HEK293 (cell line): ENCODE data around the gene COMMD10.
A peak's percentile ranks its signal among the peaks of the same experiment; 100 is the strongest.

Source experiments
- CTCF ChIA-PET: fragments of 350-600 bp; formaldehyde crosslinking; extraction: SDS; loops from one replicate; lab custom pipeline; 2021; ENCODE audit warnings: antibody characterized with exemption; lab: Yijun Ruan, JAX
- POLR2A ChIA-PET: fragments of 300-600 bp; formaldehyde crosslinking; extraction: SDS; loops from one replicate; lab custom pipeline; 2020; ENCODE audit warnings: antibody characterized with exemption, inconsistent platforms; lab: Yijun Ruan, JAX
- H3K27ac ChIP-seq: fragments of 200-500 bp; sonication (Bioruptor generic); 2 replicates; pipeline ENCODE4 v1.5.1; 2014; ENCODE audit warnings: low read depth, low read length, control low read depth, inconsistent platforms; ENCODE audit errors: extremely low read depth
- H3K36me3 ChIP-seq, 2 experiments: fragments of 200-500 bp in 1 of 2; sonication (Bioruptor generic) in 1 of 2; 1 replicate in 1 of 2; 2 replicates in 1 of 2; pipeline ENCODE4 v1.5.1; 2014 to 2017; ENCODE audit warnings: inconsistent platforms in 2 of 2, low read length in 2 of 2; ENCODE audit not compliant: control insufficient read depth in 2 of 2, insufficient read depth in 1 of 2
- H3K4me1 ChIP-seq: fragments of 200-500 bp; sonication (Bioruptor generic); 2 replicates; pipeline ENCODE4 v1.5.1; 2014; ENCODE audit warnings: mild to moderate bottlenecking, low read length, inconsistent platforms; ENCODE audit not compliant: control insufficient read depth, insufficient read depth
- H3K4me3 ChIP-seq: 2 replicates; pipeline ENCODE4 v1.5.1; 2011; ENCODE audit warnings: low read depth, mild to moderate bottlenecking, control low read depth, low read length, moderate library complexity
- H3K9me3 ChIP-seq: fragments of 200-500 bp; sonication (Bioruptor generic); 2 replicates; pipeline ENCODE4 v1.5.1; 2014; ENCODE audit warnings: low read depth, low read length, inconsistent platforms; ENCODE audit not compliant: control insufficient read depth, insufficient read depth
- EGR2 ChIP-seq: fragments of 450-650 bp; formaldehyde crosslinking; IDR thresholded peaks from 2 replicates; pipeline ENCODE4 v1.5.1; 2016; ENCODE audit warnings: low read depth, missing biosample characterization, missing genetic modification characterization
- GLIS2 ChIP-seq: fragments of 450-650 bp; formaldehyde crosslinking; IDR thresholded peaks from 2 replicates; pipeline ENCODE4 v1.5.1; 2016; ENCODE audit warnings: missing biosample characterization, missing genetic modification characterization
- TSHZ1 ChIP-seq: fragments of 450-650 bp; formaldehyde crosslinking; IDR thresholded peaks from 2 replicates; pipeline ENCODE4 v1.5.1; 2016; ENCODE audit warnings: missing biosample characterization, missing genetic modification characterization, borderline replicate concordance
- YY1 ChIP-seq: fragments of 450-650 bp; formaldehyde crosslinking; IDR thresholded peaks from 2 replicates; pipeline ENCODE4 v1.5.1; 2018; ENCODE audit warnings: missing biosample characterization, missing genetic modification characterization
- ZBTB11 ChIP-seq: fragments of 450-650 bp; formaldehyde crosslinking; conservative IDR thresholded peaks from 2 replicates; pipeline ENCODE4 v1.5.1; 2016; ENCODE audit warnings: low read depth, missing biosample characterization, missing genetic modification characterization
- ZBTB20 ChIP-seq: fragments of 450-650 bp; formaldehyde crosslinking; IDR thresholded peaks from 2 replicates; pipeline ENCODE4 v1.5.1; 2016; ENCODE audit warnings: missing biosample characterization, missing genetic modification characterization
- ZBTB21 ChIP-seq: fragments of 450-650 bp; formaldehyde crosslinking; IDR thresholded peaks from 2 replicates; pipeline ENCODE4 v1.5.1; 2017; ENCODE audit warnings: missing biosample characterization, missing genetic modification characterization
- ZBTB44 ChIP-seq: fragments of 450-650 bp; IDR thresholded peaks from 2 replicates; pipeline ENCODE4 v1.5.1; 2018; ENCODE audit warnings: missing biosample characterization, mild to moderate bottlenecking, missing genetic modification characterization
- ZFHX2 ChIP-seq: fragments of 450-650 bp; formaldehyde crosslinking; conservative IDR thresholded peaks from 2 replicates; pipeline ENCODE4 v1.5.1; 2016; ENCODE audit warnings: missing biosample characterization, missing genetic modification characterization
- ZNF10 ChIP-seq: fragments of 450-650 bp; formaldehyde crosslinking; IDR thresholded peaks from 2 replicates; pipeline ENCODE4 v1.5.1; 2017; ENCODE audit warnings: missing biosample characterization, missing genetic modification characterization
- ZNF157 ChIP-seq: fragments of 450-650 bp; formaldehyde crosslinking; IDR thresholded peaks from 2 replicates; pipeline ENCODE4 v1.5.1; 2016; ENCODE audit warnings: missing biosample characterization, missing genetic modification characterization
- ZNF16 ChIP-seq: fragments of 450-650 bp; formaldehyde crosslinking; IDR thresholded peaks from 2 replicates; pipeline ENCODE4 v1.5.1; 2016; ENCODE audit warnings: low read depth, missing biosample characterization, missing genetic modification characterization
- ZNF311 ChIP-seq: fragments of 450-650 bp; formaldehyde crosslinking; IDR thresholded peaks from 2 replicates; pipeline ENCODE4 v1.5.1; 2017; ENCODE audit warnings: missing biosample characterization, missing genetic modification characterization, borderline replicate concordance
- ZNF433 ChIP-seq: fragments of 450-650 bp; formaldehyde crosslinking; IDR thresholded peaks from 2 replicates; pipeline ENCODE4 v1.5.1; 2016; ENCODE audit warnings: missing biosample characterization, missing genetic modification characterization, low read depth
- ZNF510 ChIP-seq: fragments of 450-650 bp; formaldehyde crosslinking; IDR thresholded peaks from 2 replicates; pipeline ENCODE4 v1.5.1; 2018; ENCODE audit warnings: mild to moderate bottlenecking, missing genetic modification characterization, missing biosample characterization; ENCODE audit not compliant: insufficient replicate concordance
- ZNF530 ChIP-seq: fragments of 450-650 bp; formaldehyde crosslinking; IDR thresholded peaks from 2 replicates; pipeline ENCODE4 v1.5.1; 2016; ENCODE audit warnings: low read depth, missing biosample characterization, missing genetic modification characterization
- ZNF544 ChIP-seq: fragments of 450-650 bp; formaldehyde crosslinking; IDR thresholded peaks from 2 replicates; pipeline ENCODE4 v1.5.0; 2017; ENCODE audit warnings: missing biosample characterization, missing genetic modification characterization
- ZNF660 ChIP-seq: fragments of 450-650 bp; IDR thresholded peaks from 2 replicates; pipeline ENCODE4 v1.5.1; 2018; ENCODE audit warnings: missing biosample characterization, mild to moderate bottlenecking, missing genetic modification characterization
- ZNF707 ChIP-seq: fragments of 450-650 bp; formaldehyde crosslinking; IDR thresholded peaks from 2 replicates; pipeline ENCODE4 v1.5.1; 2016; ENCODE audit warnings: missing biosample characterization, missing genetic modification characterization
- ZNF76 ChIP-seq: fragments of 450-650 bp; formaldehyde crosslinking; IDR thresholded peaks from 2 replicates; pipeline ENCODE4; 2016; ENCODE audit warnings: low read depth, missing biosample characterization, missing genetic modification characterization, borderline replicate concordance
- ZNF843 ChIP-seq: fragments of 450-650 bp; formaldehyde crosslinking; IDR thresholded peaks from 2 replicates; pipeline ENCODE4 v1.5.1; 2016; ENCODE audit warnings: missing biosample characterization, missing genetic modification characterization
- ZSCAN18 ChIP-seq: fragments of 450-650 bp; formaldehyde crosslinking; IDR thresholded peaks from 2 replicates; pipeline ENCODE4 v1.5.1; 2016; ENCODE audit warnings: missing biosample characterization, missing genetic modification characterization
- TF ChIP-seq, protein P1 (sequence below): fragments of 450-650 bp; formaldehyde crosslinking; IDR thresholded peaks from 2 replicates; pipeline ENCODE4 v1.5.1; 2017; ENCODE audit warnings: missing biosample characterization, missing genetic modification characterization

COMMD10 gene

GRCh38 chr5:116084871-116085715 is at the start of gene COMMD10 (continued):
- TF ChIP-seq ZSCAN18 (tag by site-specific recombination) (no peak), YY1 (tag by site-specific recombination) (peak; percentile 91), EGR2 (tag by site-specific recombination) (no peak), ZNF707 (tag by site-specific recombination) (peak; percentile 62), ZNF530 (tag by site-specific recombination) (no peak), ZNF660 (tag by site-specific recombination) (0 out of 2 replicates have a peak, but pooled peaks have one; percentile 14), ZBTB21 (peak; percentile 37; the same call in 1 of the 2 replicates), ZNF510 (tag by site-specific recombination) (no peak), ZNF76 (peak; percentile 31; the same call in 1 of the 2 replicates), ZFHX2 (tag by site-specific recombination) (peak; percentile 20; the same call in 1 of the 2 replicates), GLIS2 (tag by site-specific recombination) (peak; percentile 97), ZBTB44 (tag by site-specific recombination) (no peak), ZNF311 (tag by site-specific recombination) (no peak), ZNF157 (tag by site-specific recombination) (no peak), ZBTB11 (tag by site-specific recombination) (peak; percentile 75)

DNA sequence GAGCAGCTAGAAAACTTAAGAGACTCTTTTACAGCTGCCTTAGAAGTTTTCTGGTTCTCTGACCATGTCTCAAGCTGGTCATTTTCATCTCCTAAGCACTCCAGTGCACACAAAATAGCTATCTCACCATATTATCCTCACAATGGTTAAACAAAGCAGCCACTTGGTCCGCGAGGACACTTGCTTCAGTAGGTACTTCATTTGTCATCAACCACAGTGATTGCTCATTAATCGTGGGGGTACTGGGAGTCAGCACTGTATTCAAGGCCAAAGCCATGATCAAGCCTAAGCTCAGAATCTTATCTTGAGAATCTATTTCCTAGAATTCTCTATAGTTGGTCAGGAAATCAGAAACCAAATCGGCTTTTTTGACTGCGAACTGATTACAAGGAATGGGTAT is 49.7 kb upstream of the COMMD10 start:
- Histone ChIP-seq H3K4me1 (no peaks in the 10 kb centered on the region), H3K9me3 (no peaks in the 10 kb centered on the region), H3K27ac (no peak overlapping the region), H3K4me3 (no peak overlapping the region), H3K36me3 (no peaks in the 10 kb centered on the region)
- POLR2A ChIA-PET: interaction anchor here (0.8 kb wide), 1 partner anchor 410 kb away, joined by 3 read pairs; no protein-coding TSS in a partner anchor
- CTCF ChIA-PET: no interaction called here
- TF ChIP-seq ZNF544 (no peak), TSHZ1 (tag by site-specific recombination) (no peak), ZNF16 (tag by site-specific recombination) (no peak), ZNF10 (no peak), ZNF843 (tag by site-specific recombination) (no peak), ZNF433 (no peak), ZBTB20 (tag by site-specific recombination) (no peak)
- TF ChIP-seq, protein P1, sequence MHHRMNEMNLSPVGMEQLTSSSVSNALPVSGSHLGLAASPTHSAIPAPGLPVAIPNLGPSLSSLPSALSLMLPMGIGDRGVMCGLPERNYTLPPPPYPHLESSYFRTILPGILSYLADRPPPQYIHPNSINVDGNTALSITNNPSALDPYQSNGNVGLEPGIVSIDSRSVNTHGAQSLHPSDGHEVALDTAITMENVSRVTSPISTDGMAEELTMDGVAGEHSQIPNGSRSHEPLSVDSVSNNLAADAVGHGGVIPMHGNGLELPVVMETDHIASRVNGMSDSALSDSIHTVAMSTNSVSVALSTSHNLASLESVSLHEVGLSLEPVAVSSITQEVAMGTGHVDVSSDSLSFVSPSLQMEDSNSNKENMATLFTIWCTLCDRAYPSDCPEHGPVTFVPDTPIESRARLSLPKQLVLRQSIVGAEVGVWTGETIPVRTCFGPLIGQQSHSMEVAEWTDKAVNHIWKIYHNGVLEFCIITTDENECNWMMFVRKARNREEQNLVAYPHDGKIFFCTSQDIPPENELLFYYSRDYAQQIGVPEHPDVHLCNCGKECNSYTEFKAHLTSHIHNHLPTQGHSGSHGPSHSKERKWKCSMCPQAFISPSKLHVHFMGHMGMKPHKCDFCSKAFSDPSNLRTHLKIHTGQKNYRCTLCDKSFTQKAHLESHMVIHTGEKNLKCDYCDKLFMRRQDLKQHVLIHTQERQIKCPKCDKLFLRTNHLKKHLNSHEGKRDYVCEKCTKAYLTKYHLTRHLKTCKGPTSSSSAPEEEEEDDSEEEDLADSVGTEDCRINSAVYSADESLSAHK: no peak
